Stimulated activated CD4-positive, alpha-beta T cell treated with anti-CD3 and anti-CD28 coated beads, Interleukin-1b, Interleukin-23, amount 100 ng/mL, for 24 hours (primary cell): ENCODE data around the gene TMEM235.

Experiments
- DNase-seq, 4 experiments: peaks; one replicate each; pipeline ENCODE4 v3.0.0-alpha.2; 2020; ENCODE audit warnings: low read depth in 4 of 4, low spot score in 1 of 4

Gene TMEM235

GRCh38 chr17:78269955-78270381 lies 38.5 kb downstream of the TMEM235 start:
- DNase-seq: no peak

DNA sequence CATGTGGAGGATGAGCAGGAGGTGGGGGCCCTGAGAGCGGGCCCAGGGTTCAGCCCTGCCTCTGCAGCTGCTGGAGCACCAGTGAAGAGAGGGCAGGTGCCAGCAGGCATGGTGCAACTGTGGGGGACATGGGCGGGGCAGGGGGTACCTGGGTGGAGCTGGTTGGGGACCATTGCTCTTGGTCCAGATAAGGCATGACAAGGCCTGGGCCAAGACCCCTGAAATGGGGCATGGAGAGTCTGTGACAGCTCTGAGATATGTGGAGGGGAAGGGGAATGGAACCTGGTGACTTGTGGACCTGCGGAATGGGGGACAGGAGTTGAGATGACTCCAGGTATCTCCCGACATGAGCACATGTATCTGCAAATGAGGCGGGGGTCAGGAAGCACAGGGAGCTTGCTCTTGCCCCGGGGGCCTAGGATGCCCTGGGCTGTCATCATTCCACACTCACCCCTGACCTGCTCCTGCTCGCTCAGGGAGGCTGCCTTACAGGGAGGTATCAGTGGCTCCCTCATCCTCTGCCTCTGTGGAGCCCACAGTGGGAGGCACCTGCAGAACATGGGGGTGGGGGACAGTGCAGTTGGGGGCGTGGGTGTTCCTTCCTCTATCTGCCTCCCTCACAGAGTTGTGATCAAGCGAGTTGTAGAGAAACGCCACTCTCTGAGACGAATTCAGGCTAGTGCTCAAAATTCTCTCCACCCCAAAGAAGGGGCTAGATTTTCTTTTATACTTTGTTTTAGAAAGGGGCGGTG lies 40.2 kb downstream of the TMEM235 start:
- no peak for DNase-seq

GRCh38 chr17:78272181-78272913 lies 40.9 kb downstream of the TMEM235 start:
- DNase-seq: peak in 3 of 4 experiments; percentile 25 to 43 (median 38)

GRCh38 chr17:78272914-78273258 lies 41.5 kb downstream of the TMEM235 start:
- no peak for DNase-seq

DNA sequence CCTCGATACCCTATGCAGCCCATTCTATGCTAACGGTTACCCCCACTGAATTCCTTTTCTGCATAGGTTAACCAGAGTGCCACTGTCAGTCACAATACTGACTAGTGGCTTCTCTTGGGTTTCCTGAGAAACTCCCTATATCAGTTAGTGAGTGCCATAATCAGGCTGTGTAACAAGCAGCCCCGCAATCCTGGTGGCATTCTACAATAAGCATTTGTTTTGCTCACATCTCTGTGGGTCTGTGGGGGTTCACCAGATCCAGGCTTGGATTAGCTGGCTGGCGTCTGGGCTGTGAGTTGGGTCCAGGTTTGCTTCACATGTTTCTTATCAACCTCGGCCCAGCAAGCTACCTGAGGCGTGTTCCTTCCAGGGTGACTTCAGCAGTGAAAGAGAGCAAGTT lies 42.4 kb downstream of the TMEM235 start:
- DNase-seq: no peak

GRCh38 chr17:78275355-78275754 lies 43.9 kb downstream of the TMEM235 start:
- no peak for DNase-seq

- DNase-seq: no peak
Measured at GRCh38 chr17:78276098-78276887, 44.9 kb downstream of the TMEM235 start.

DNA sequence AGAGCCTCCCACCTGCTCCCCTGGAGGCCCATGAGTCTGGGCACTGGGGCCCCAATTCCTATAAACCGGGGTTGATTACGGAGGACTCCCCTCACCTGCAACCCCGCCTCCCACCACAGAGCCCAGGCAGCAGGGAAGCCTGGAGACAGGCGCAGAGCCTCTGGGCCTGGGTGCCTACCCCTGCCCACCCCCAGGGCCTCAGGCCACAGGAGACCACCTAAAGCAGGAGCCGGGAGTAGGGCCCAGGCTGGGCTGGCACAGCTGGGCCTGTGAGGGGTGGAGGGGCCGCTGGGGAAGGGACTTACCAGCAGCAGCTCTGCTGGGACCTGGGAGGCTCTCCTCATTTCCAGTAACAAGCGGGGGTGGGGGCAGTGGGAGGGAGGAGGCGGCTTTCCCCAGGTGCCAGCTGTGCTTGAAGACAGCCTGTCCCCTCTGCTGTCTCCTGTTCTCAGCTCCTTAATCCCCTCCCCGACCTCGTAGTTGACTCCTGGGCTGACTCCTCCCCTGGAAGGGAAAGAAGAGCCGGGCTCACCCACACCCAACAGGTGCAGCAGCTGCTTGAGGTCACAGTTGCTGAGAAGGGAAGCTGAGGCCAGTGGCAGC lies 46.8 kb downstream of the TMEM235 start:
- no peak for DNase-seq

DNA sequence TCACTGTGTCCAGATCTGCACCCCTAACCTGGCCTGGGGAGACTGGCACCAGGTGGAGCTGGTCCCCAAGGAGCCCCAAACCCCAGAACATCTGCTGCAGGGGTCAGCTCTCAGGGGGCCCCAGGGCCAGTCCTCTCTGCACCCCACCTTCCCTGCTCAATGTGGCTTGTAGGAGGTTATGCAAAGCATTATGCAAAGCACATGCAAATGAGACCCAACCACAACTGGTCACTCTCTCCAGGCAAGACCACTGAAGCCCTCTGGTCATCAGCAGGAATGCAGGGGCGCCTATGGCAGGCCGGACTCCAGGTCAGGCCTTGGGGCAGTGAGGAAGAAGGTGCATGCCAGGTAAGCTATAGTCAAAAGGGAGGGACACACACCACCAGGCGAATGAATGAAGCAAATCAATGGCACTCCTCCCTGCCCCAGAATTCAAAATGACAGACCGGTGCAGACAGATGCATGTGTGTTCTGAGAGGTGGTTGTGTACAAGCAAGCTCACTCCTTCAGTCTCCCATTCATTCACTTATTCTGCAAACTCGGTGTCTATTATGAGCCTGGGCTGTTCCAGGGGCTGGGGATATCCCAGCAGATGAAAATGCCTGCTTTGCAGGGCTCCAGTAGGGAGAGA lies 48.0 kb downstream of the TMEM235 start:
- DNase-seq: no peak

- no peak for DNase-seq
Measured at GRCh38 chr17:78281249-78281845, 49.9 kb downstream of the TMEM235 start.

DNA sequence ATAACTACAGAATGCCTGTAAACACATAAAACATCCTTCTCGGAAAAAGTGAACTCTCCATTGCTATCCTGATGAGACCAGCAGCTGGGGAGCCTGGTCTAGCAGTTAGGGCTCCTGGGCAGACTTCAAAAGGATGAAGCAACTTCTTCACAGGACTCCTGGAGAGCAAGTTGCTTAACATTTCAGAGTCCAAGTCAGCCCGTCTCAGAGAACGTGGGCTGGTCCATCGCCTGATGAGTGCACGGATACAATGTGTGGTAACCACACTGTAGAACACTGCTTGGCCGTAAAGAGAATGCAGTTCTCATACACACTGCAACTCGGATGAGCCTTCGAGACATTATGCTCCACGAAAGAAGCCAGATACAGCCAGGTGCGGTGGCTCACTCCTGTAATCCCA lies 52.7 kb downstream of the TMEM235 start:
- DNase-seq: no peak

GRCh38 chr17:78289004-78289403 lies 57.6 kb downstream of the TMEM235 start:
- no peak for DNase-seq

- DNase-seq: peak; percentile 33 to 61 (median 45)
Measured at GRCh38 chr17:78289802-78290363, 58.5 kb downstream of the TMEM235 start.
